ES-I3 (cell line): ENCODE measurements around the gene CASD1.

Source experiments
- H3K36me3 ChIP-seq: 2 replicates; pipeline ENCODE4 v1.6.1; 2013; ENCODE audit warnings: mild to moderate bottlenecking, low read length, control low read depth, moderate library complexity; ENCODE audit not compliant: insufficient read depth
- H3K4me1 ChIP-seq: 2 replicates; pipeline ENCODE4 v1.6.1; 2013; ENCODE audit warnings: mild to moderate bottlenecking, control low read depth, low read length; ENCODE audit not compliant: insufficient read depth
- H3K9ac ChIP-seq: 2 replicates; pipeline ENCODE4 v1.6.1; 2013; ENCODE audit warnings: low read depth, mild to moderate bottlenecking, low read length, moderate library complexity
- H3K9me3 ChIP-seq: 2 replicates; pipeline ENCODE4 v1.6.1; 2013; ENCODE audit warnings: mild to moderate bottlenecking, low read length, moderate library complexity; ENCODE audit not compliant: control insufficient read depth, insufficient read depth

The CASD1 gene

DNA sequence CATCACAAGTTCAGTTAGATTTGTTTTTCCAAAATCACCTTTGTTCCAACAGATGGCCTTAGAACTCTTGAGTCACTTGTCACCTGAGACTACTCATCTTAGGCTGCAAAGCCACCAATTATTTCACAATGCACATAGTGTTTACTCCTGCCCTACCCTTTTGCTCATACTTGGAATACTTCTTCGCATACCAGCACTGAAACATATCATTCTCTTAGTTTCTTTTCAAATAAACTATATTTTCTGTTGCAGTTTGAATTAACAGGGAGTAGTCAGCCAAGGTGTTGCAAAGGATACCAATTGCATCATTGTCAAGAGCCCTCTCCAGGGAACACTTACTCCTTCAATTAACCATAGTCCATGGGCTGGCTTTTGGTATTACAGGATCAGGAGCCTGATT is 71.0 kb downstream of the CASD1 start:
- Histone ChIP-seq H3K4me1 (no peaks in the 10 kb centered on the region), H3K36me3 (no peaks in the 10 kb centered on the region; the same call in 1 of the 2 replicates), H3K9me3 (peaks cover 3% of the 10 kb centered on the region; the same call in 1 of the 2 replicates), H3K9ac (no peak overlapping the region)

- Histone ChIP-seq H3K4me1 (no peaks in the 10 kb centered on the region), H3K9ac (no peak overlapping the region), H3K36me3 (no peaks in the 10 kb centered on the region), H3K9me3 (no peaks in the 10 kb centered on the region)
These were observed 74.5 kb downstream of the CASD1 start for GRCh38 chr7:94584113-94584512.

- H3K36me3 ChIP-seq = no peaks in the 10 kb centered on the region; the same call in 1 of the 2 replicates
- no peaks in the 10 kb centered on the region for H3K9me3 ChIP-seq
- no peaks in the 10 kb centered on the region for H3K4me1 ChIP-seq
- no peak overlapping the region for H3K9ac ChIP-seq
These were observed 78.5 kb downstream of the CASD1 start for GRCh38 chr7:94588075-94588474.

GRCh38 chr7:94590526-94591162 is 81.0 kb downstream of the CASD1 start:
- no peak overlapping the region for H3K9ac ChIP-seq
- no peaks in the 10 kb centered on the region; the same call in 1 of the 2 replicates for H3K36me3 ChIP-seq
- H3K9me3 ChIP-seq = no peaks in the 10 kb centered on the region
- no peaks in the 10 kb centered on the region for H3K4me1 ChIP-seq

- Histone ChIP-seq H3K4me1 (no peaks in the 10 kb centered on the region), H3K36me3 (no peaks in the 10 kb centered on the region; the same call in 1 of the 2 replicates), H3K9ac (no peak overlapping the region), H3K9me3 (no peaks in the 10 kb centered on the region)
These were observed 81.6 kb downstream of the CASD1 start for GRCh38 chr7:94591176-94591575.

GRCh38 chr7:94594882-94595281 is 85.3 kb downstream of the CASD1 start:
- Histone ChIP-seq H3K36me3 (no peaks in the 10 kb centered on the region), H3K9me3 (no peaks in the 10 kb centered on the region), H3K9ac (no peak overlapping the region), H3K4me1 (no peaks in the 10 kb centered on the region)

DNA sequence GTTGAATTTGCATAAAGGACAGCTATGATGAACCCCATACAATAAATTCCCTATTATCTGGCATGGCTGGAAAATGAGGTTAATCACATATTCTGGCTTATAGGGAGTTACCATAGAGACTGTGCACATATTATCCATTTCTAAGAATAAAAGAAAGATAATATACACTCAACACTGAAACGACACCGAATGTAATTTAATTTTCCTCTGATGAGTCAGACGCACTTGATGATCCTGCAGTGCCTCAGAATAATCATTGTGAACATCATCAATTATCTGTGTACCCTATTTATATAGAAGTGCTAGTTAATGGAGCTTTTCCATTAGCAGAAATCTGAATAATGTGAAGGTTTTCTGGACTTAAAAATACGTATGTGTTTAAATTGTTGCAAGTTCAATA is 86.1 kb downstream of the CASD1 start:
- no peaks in the 10 kb centered on the region for H3K36me3 ChIP-seq
- H3K9ac ChIP-seq = no peak overlapping the region
- H3K9me3 ChIP-seq = no peaks in the 10 kb centered on the region
- H3K4me1 ChIP-seq = no peaks in the 10 kb centered on the region

DNA sequence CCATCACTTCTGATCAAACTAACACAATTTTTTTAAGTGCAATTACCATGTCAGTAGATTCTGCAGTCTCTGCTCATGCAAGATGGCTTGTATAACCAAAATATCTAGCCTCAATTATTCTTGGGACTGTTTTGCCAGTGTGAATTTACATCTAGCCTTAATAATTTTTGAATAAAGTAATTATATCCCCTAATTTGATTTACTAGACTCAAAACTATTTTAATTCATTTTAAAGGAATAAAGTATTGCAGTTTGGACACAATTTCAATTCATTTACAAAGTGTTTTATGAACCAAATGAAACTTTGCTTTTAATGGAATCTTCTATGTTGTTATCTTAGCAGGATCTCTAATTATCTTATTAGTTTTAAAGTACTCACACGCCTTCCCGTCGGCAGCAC is 90.7 kb downstream of the CASD1 start:
- Histone ChIP-seq H3K4me1 (no peaks in the 10 kb centered on the region), H3K9me3 (no peaks in the 10 kb centered on the region), H3K9ac (no peak overlapping the region), H3K36me3 (no peaks in the 10 kb centered on the region)

DNA sequence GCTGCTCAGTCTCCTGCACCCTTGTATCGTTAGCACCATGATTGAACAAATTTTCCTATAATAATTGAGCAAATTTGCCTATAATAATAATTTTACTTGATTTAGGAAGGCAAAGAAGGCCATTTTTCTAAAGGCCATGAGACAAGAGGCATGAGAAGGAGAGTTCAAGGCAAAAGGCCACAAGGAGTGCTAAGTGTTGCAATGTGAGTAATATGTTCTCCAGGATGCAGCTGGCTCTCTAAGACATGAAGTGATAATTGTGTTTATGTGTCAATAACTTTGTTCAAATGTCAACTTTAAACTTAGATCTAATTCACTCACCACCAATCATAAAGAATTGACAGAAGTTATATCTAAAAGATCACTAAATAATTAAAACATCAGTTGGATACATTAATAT is 92.6 kb downstream of the CASD1 start:
- no peaks in the 10 kb centered on the region for H3K4me1 ChIP-seq
- no peaks in the 10 kb centered on the region for H3K36me3 ChIP-seq
- no peak overlapping the region for H3K9ac ChIP-seq
- no peaks in the 10 kb centered on the region for H3K9me3 ChIP-seq

DNA sequence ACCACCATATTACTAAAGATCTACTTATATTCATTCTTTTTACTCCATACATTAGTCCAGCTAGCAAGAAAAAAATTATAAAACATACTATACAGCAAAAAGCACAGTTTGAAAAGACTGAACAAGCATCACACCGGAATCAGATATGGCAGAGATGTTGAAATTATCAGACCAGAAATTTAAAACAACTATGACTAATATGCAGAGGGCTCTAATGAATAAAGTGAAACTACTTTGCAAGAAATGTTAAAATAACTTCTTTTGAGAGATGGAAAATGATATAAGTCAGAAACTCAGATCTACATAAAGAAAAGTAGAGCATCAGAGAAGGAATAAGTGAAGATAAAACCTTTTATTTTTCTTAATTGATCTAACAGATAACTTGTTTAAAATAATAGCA is 95.4 kb downstream of the CASD1 start:
- Histone ChIP-seq H3K9ac (no peak overlapping the region), H3K4me1 (no peaks in the 10 kb centered on the region)

More for the DNA sequence above, 95.4 kb downstream of the CASD1 start:
- H3K36me3 ChIP-seq = no peaks in the 10 kb centered on the region
- no peaks in the 10 kb centered on the region for H3K9me3 ChIP-seq
